VCaP (cell line): ENCODE measurements around the gene KRTAP10-12.

Experiments
- H3K27ac ChIP-seq: fragments of 450-650 bp; 2 replicates; pipeline ENCODE4 v1.5.1; 2017
- CTCF ChIP-seq: fragments of 450-650 bp; conservative IDR thresholded peaks from 2 replicates; pipeline ENCODE4 v1.5.1; 2017; ENCODE audit warnings: mild to moderate bottlenecking, moderate library complexity

KRTAP10-12 gene

DNA sequence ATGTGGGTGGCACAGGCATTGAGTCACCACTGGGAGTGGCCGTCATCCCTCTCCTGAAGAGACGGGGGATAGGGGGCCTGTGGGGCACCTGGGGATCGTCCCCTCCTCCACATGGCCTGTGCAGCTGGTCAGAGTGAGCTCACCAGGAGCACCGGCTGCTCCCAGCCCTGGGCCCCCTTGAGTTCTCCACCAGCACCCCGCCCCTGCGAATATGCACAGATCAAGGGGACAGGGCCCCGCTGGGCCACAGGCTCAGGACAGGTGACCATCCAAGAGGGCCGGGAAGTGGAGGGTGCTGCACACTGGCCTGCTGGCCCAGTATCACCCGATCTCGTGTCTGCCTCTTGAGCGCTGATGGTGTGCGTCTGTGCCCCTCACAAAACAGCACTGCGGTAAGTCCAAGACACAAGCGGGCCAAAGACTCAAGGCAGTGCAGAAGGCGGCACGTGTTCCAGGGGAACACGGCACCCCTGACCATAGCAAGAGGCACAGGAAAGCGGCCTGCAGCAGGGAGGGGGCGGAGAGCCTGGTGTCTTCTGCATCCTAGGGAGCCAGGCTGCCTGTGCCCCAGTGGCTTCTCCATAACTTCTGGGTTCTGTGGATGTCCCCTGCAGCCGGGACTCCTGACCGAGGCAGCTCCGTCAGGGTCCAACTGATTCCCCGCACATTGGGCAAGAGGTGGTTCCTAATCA lies 32.5 kb downstream of the KRTAP10-12 start:
- H3K27ac ChIP-seq: no peak overlapping the region

DNA sequence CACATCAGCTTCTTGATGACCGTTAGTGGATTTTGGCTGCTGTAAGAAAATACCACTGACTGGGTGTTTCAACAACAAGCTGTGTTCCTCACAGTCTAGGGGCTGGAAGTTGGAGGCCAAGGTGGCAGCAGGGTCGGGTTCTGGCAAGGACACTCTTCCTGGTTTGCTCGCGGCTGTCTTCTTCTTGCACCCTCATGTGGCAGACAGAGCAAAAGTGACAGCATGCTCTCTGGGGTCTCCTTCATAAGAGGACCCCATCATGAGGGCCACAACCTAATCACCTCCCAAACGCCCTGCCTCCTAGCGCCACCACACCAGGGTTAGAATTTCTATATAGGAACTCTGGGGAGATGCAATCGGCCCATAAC lies 33.0 kb downstream of the KRTAP10-12 start:
- TF ChIP-seq CTCF: no peak
- H3K27ac ChIP-seq: no peak overlapping the region

More for the DNA sequence above, 32.5 kb downstream of the KRTAP10-12 start:
- no peak for TF ChIP-seq CTCF

GRCh38 chr21:44730951-44731579 lies 34.1 kb downstream of the KRTAP10-12 start:
- TF ChIP-seq CTCF: no peak
- no peak overlapping the region for H3K27ac ChIP-seq

- no peak overlapping the region for H3K27ac ChIP-seq
- TF ChIP-seq CTCF: no peak
Measured at GRCh38 chr21:44732263-44732662, 35.3 kb downstream of the KRTAP10-12 start.

DNA sequence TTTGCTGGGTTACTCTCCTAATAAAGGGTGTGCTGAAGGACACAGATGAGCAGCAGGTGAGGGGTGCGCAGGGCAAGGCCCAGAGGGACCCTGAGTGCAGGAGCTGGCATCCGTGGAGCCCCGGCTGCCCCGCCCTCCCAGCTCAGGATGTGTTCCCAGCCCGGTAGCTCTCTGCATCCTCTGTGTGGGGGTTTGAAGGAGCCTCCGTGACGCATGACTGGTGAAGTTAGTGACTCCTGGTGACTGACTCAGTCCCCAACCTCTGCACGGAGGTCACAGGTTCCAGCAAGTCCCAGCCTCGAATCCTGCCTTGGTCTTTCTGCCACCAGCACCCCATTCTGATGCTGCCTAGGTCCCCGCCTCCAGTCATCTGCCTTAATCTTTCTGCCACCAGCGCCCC lies 36.0 kb downstream of the KRTAP10-12 start:
- no peak for TF ChIP-seq CTCF
- H3K27ac ChIP-seq: no peak overlapping the region

DNA sequence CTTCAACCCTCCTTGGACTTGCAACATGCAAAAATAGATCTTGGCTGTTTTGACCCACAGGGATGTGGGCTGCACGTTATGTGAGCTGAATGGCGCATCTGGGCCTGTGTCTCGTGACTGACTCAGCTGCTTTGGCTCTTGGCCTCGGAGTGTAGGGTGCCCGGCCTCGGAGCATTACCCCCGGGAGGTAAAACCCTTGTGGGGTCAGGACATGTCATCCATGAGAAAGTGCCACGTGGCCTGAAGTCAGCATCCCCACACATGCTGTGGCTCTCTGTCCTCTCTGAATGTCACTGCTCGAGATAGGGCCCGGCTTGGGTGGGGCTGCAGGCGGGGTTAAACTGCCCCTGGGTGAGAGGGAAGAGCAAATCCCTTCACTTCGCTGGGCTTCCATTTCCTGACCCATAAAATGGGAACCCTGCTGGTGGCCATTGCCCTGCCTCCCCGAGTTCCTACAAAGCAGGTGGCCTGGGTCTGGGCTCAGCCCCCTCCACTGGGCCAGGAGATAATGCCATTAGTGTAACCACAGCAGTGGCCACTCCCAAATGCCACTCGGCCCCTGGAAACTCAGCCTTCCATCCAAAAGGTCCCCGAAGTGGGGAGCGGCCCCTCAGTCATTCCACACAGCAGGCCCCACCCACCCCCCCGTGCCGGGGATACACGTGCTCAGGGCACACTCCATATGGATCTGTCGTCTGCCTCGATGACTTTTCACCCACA lies 37.2 kb downstream of the KRTAP10-12 start:
- no peak for TF ChIP-seq CTCF
- no peak overlapping the region for H3K27ac ChIP-seq

DNA sequence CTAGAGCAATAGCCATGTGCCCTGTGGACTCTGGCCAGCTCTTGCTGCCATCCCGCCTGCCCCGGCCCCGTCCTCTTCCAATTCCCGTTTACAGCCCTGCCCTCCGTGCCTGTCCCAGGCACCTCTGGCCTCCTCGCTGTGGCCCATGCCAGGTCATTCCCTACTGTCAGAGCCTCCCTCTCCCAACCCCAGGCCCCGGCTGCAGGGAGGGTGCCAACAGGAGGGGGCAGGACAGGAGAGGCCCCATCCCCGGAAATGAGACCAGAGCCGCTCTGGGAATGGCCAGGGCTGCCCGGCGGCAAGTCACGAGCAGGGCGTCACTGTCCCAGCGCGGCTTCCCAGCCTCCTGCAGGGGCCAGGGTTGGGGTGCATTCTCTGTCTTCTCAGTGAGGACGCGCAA lies 37.9 kb downstream of the KRTAP10-12 start:
- TF ChIP-seq CTCF: no peak
- H3K27ac ChIP-seq: no peak overlapping the region
